Mucosa of rectum (tissue), 2 donors: ENCODE results near the gene MYH11.
"Not testable (repeated sequence)": the region's sequence is repeated elsewhere in the genome, so short reads cannot be mapped to it uniquely, and the experiment has no call there.

Experiments
- H3K27ac ChIP-seq, 2 donors: one replicate each; pipeline ENCODE4 v1.7.0; 2013; ENCODE audit warnings: inconsistent platforms in 2 of 2, low read depth in 2 of 2, low read length in 2 of 2
- H3K27me3 ChIP-seq, 2 donors: one replicate each; pipeline ENCODE4 v1.7.0; 2013; ENCODE audit warnings: low read length in 2 of 2; ENCODE audit not compliant: control insufficient read depth in 2 of 2, insufficient read depth in 2 of 2
- H3K36me3 ChIP-seq, 2 donors: one replicate each; pipeline ENCODE4 v1.7.0; 2013; ENCODE audit warnings: low read length in 2 of 2; ENCODE audit not compliant: control insufficient read depth in 2 of 2, insufficient read depth in 2 of 2
- H3K4me1 ChIP-seq, 2 donors: one replicate each; pipeline ENCODE4 v1.7.0; 2013; ENCODE audit warnings: low read length in 2 of 2, mild to moderate bottlenecking in 1 of 2; ENCODE audit not compliant: control insufficient read depth in 2 of 2, insufficient read depth in 2 of 2
- H3K4me3 ChIP-seq, 2 donors: one replicate each; pipeline ENCODE4 v1.7.0; 2013; ENCODE audit warnings: low read length in 2 of 2
- H3K9ac ChIP-seq, 2 donors: one replicate each; pipeline ENCODE4 v1.7.0; 2013; ENCODE audit warnings: low read length in 2 of 2, low read depth in 1 of 2, mild to moderate bottlenecking in 1 of 2
- H3K9me3 ChIP-seq, 2 donors: one replicate each; pipeline ENCODE4 v1.7.0; 2013; ENCODE audit warnings: low read length in 2 of 2; ENCODE audit not compliant: control insufficient read depth in 2 of 2
- donor health status: healthy.
- donor health status: Normal muscosa, but diverticular disease.

MYH11 gene

GRCh38 chr16:15858921-15859668, 2.3 kb upstream of the MYH11 start:
- Histone ChIP-seq H3K4me3 (no peak overlapping the region), H3K9ac (no peak overlapping the region), H3K9me3 (no peaks in the 10 kb centered on the region), H3K4me1 (no peaks in the 10 kb centered on the region), H3K36me3 (no peaks in the 10 kb centered on the region), H3K27ac (peak overlapping the region in 1 of 2 donors; percentile 29), H3K27me3 (peaks cover 4 to 6% of the 10 kb centered on the region in 2 donors)

DNA sequence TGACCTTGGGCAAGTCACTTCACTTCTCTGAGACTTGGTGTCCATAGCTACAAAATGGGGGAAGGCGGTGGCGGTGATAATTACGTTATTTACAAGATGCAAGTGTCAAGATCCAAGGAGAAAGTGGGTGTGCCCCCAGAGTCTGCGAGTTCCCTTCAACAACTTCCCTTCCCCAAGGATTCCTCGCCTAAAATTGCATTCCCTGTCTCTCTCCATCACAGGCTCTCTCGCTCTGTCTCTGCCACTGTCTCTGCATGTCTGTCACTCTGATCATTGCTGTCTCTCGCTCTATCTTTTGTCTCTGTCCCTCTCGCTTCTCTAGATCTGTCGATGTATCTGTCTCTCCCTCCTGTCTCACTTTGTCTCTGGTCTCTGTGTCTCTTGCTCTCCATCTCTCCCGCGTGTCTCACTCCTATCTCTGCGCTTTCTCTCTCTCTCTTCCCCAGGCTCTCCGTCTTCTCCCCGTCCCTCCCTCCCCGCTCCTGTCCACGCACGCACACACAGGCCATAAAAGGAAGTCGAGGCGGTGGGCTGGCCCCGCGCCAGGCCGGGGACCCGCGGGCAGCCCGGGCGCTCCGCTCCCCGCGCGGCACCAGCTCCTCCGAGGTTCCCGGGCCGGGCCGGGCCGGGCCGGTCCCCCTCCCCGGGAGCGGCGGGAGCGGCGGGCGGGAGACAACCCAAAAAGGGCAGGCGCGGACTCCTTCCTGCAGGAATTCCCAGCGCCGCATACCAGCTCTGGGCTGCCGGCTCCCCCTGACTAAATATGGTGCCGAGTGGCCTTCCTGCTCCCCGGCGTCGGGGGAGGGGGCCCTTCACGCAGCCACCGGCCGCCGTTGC, 1.1 kb upstream of the MYH11 start:
- Histone ChIP-seq H3K9ac (peak overlapping the region in 1 of 2 donors; percentile 1), H3K9me3 (no peaks in the 10 kb centered on the region), H3K27ac (peak overlapping the region; percentile 38 to 43), H3K27me3 (peaks cover 4 to 6% of the 10 kb centered on the region in 2 donors), H3K4me3 (peak overlapping the region; percentile 41 to 61), H3K4me1 (no peaks in the 10 kb centered on the region), H3K36me3 (no peaks in the 10 kb centered on the region)

DNA sequence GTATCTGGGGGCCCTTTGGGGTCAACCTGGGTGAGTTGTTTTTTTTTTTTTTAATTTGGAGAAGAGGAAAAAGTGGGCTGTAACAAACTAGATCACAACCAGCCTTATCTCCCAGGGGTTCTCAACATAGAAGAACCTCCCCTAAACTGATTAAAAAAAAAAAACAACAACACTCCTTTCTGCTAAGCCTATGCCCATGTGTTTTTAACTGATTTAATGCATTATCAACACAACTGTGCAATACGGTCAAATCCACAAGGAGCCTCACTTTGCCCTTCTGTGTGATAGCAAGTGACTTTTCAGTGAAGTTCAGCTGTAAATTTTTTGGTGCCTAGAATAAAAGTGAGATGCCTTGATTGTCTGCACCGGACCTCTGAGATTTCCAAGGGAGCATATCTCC, 646 bp downstream of the MYH11 start:
- H3K36me3 ChIP-seq, result no peaks in the 10 kb centered on the region
- peak overlapping the region; percentile 52 to 72 for H3K27ac ChIP-seq
- H3K27me3 ChIP-seq, result peaks cover 4 to 6% of the 10 kb centered on the region in 2 donors
- peak overlapping the region in 1 of 2 donors; percentile 59 for H3K4me3 ChIP-seq
- H3K9me3 ChIP-seq, result no peaks in the 10 kb centered on the region
- H3K4me1 ChIP-seq, result no peaks in the 10 kb centered on the region
- H3K9ac ChIP-seq, result peak overlapping the region in 1 of 2 donors; percentile 3

- Histone ChIP-seq H3K9ac (peak overlapping the region in 1 of 2 donors; percentile 3), H3K4me3 (peak overlapping the region; percentile 18 to 59), H3K27ac (peak overlapping the region; percentile 52 to 72), H3K4me1 (no peaks in the 10 kb centered on the region), H3K36me3 (no peaks in the 10 kb centered on the region), H3K9me3 (no peaks in the 10 kb centered on the region), H3K27me3 (peaks cover 4 to 6% of the 10 kb centered on the region in 2 donors)
These were observed 1.2 kb downstream of the MYH11 start for GRCh38 chr16:15855704-15856003.

GRCh38 chr16:15854906-15855703, 1.7 kb downstream of the MYH11 start:
- no peaks in the 10 kb centered on the region for H3K9me3 ChIP-seq
- H3K4me1 ChIP-seq, result no peaks in the 10 kb centered on the region
- H3K36me3 ChIP-seq, result no peaks in the 10 kb centered on the region
- H3K9ac ChIP-seq, result peak overlapping the region in 1 of 2 donors; percentile 8
- peak overlapping the region; percentile 6 to 59 for H3K4me3 ChIP-seq
- peaks cover 4 to 6% of the 10 kb centered on the region in 2 donors for H3K27me3 ChIP-seq
- peak overlapping the region; percentile 52 to 72 for H3K27ac ChIP-seq

GRCh38 chr16:15854061-15854460, 2.8 kb downstream of the MYH11 start:
- H3K9me3 ChIP-seq, result no peaks in the 10 kb centered on the region
- H3K27ac ChIP-seq, result peak overlapping the region; percentile 11 to 72
- peaks cover 4 to 6% of the 10 kb centered on the region in 2 donors for H3K27me3 ChIP-seq
- peak overlapping the region in 1 of 2 donors; percentile 59 for H3K4me3 ChIP-seq
- H3K9ac ChIP-seq, result no peak overlapping the region
- H3K36me3 ChIP-seq, result no peaks in the 10 kb centered on the region
- no peaks in the 10 kb centered on the region for H3K4me1 ChIP-seq

- peaks cover 4 to 6% of the 10 kb centered on the region in 2 donors for H3K27me3 ChIP-seq
- H3K9ac ChIP-seq, result no peak overlapping the region
- H3K4me1 ChIP-seq, result no peaks in the 10 kb centered on the region
- no peaks in the 10 kb centered on the region for H3K36me3 ChIP-seq
- peak overlapping the region in 1 of 2 donors; percentile 72 for H3K27ac ChIP-seq
- no peaks in the 10 kb centered on the region for H3K9me3 ChIP-seq
- H3K4me3 ChIP-seq, result peak overlapping the region in 1 of 2 donors; percentile 59
These were observed 3.8 kb downstream of the MYH11 start for GRCh38 chr16:15853021-15853420.

GRCh38 chr16:15850555-15850954, 6.3 kb downstream of the MYH11 start:
- H3K4me1 ChIP-seq, H3K36me3 ChIP-seq, H3K27ac ChIP-seq, H3K9ac ChIP-seq, H3K4me3 ChIP-seq, H3K27me3 ChIP-seq, H3K9me3 ChIP-seq: not testable (repeated sequence)

DNA sequence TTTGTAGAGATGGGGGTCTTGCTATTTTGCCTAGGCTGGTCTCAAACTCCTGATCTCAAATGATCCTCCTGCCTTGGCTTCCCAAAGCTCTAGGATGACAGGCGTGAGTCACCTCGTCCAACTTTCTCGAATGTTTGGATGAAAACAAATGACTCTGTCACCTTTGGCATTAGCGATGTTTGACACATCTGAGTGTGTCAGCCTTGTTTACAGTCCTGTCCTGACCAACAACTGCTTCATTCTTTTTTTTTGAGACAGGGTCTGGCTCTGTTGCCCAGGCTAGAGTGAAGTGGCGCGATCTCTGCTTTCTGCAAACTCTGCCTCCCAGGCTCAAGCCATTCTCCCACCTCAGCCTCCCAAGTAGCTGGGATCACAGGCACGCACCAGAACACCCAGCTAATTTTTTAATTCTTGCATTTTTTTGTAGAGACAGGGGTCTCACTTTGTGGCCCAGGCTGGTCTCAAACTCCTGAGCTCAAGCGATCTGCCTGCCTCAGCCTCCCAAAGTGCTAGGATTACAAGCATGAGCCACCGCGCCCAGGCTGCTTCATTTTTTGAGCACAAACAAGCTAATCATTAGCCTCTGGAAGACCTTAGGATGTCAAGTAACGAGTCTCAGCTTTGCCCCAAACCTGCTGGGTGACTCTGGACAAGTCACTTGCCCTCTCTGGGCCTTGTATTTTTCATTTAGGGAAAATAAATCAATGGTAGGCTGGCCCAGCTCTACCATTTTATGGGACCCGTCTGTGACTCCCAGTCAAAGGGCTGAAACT, 7.4 kb downstream of the MYH11 start:
- peaks cover 0 to 4% of the 10 kb centered on the region in 2 donors for H3K27me3 ChIP-seq
- H3K27ac ChIP-seq, result no peak overlapping the region
- H3K9me3 ChIP-seq, result no peaks in the 10 kb centered on the region
- H3K9ac ChIP-seq, result no peak overlapping the region
- H3K4me1 ChIP-seq, result no peaks in the 10 kb centered on the region
- no peak overlapping the region for H3K4me3 ChIP-seq
- H3K36me3 ChIP-seq, result no peaks in the 10 kb centered on the region
